SK-N-SH (cell line): ENCODE measurements around the gene CDKAL1. TPM values are rescaled to one million over a fixed set of nuclear protein-coding genes. Genes with fewer than 3 reads are reported as not detected.

Experiments used
- CTCF ChIA-PET: fragments of 300-600, 350-600 bp; formaldehyde crosslinking; extraction: SDS; loops from one replicate; lab custom pipeline; 2021; lab: Yijun Ruan, JAX
- POLR2A ChIA-PET: fragments of 350-600 bp; sonication (Branson Sonifier 250); formaldehyde crosslinking; extraction: SDS; loops from one replicate; lab custom pipeline; 2020; ENCODE audit warnings: antibody characterized with exemption, inconsistent platforms; lab: Yijun Ruan, JAX
- DNase-seq: peaks from one replicate; pipeline ENCODE4 v3.0.0; 2012
- H2AFZ ChIP-seq: fragments of 200-600 bp; sonication (generic); 2 replicates; pipeline ENCODE4 v1.8.1; 2016; ENCODE audit warnings: antibody characterized with exemption, mild to moderate bottlenecking, low read depth
- H3F3A ChIP-seq: fragments of 200-600 bp; sonication (generic); replicated peaks from 2 replicates; pipeline ENCODE3; 2016; ENCODE audit warnings: antibody characterized with exemption, mild to moderate bottlenecking; ENCODE audit not compliant: insufficient read depth
- H3K27ac ChIP-seq, 2 experiments: fragments of 200-500 bp in 1 of 2; fragments of 200-600 bp in 1 of 2; sonication (Bioruptor generic) in 1 of 2; sonication (generic), shearing (Covaris generic) in 1 of 2; 2 replicates each; pipeline versions ENCODE4 v1.5.1 to v1.6.1; 2014 to 2016; ENCODE audit warnings: low read depth in 2 of 2, inconsistent platforms in 1 of 2, low read length in 1 of 2, mild to moderate bottlenecking in 1 of 2, mixed read lengths in 1 of 2
- H3K27me3 ChIP-seq: fragments of 200-600 bp; sonication (generic), shearing (Covaris generic); 2 replicates; pipeline ENCODE4 v1.6.1; 2016; ENCODE audit warnings: mixed run types; ENCODE audit not compliant: insufficient read depth
- H3K36me3 ChIP-seq, 2 experiments: fragments of 200-500 bp in 1 of 2; fragments of 200-600 bp in 1 of 2; sonication (Bioruptor generic) in 1 of 2; sonication (generic) in 1 of 2; replicated peaks in 1 of 2; 2 replicates each; pipeline versions ENCODE3 to v1.5.1; 2014 to 2016; ENCODE audit warnings: low read length in 1 of 2, mild to moderate bottlenecking in 1 of 2; ENCODE audit not compliant: insufficient read depth in 2 of 2, control insufficient read depth in 1 of 2
- H3K4me1 ChIP-seq, 2 experiments: fragments of 200-500 bp in 1 of 2; fragments of 200-600 bp in 1 of 2; sonication (Bioruptor generic) in 1 of 2; sonication (generic), shearing (Covaris generic) in 1 of 2; 2 replicates each; pipeline versions ENCODE4 v1.5.1 to v1.6.1; 2014 to 2016; ENCODE audit warnings: low read depth in 1 of 2, low read length in 1 of 2, mixed run types in 1 of 2; ENCODE audit not compliant: insufficient read depth in 2 of 2, control insufficient read depth in 1 of 2
- H3K4me2 ChIP-seq: fragments of 200-600 bp; sonication (generic), shearing (Covaris generic); 2 replicates; pipeline ENCODE4 v1.6.1; 2017; ENCODE audit warnings: mixed run types
- H3K4me3 ChIP-seq, 2 experiments: fragments of 200-500 bp in 1 of 2; fragments of 200-600 bp in 1 of 2; sonication (Bioruptor generic) in 1 of 2; sonication (generic), shearing (Covaris generic) in 1 of 2; 2 replicates each; pipeline versions ENCODE4 v1.5.1 to v1.8.1; 2014 to 2016; ENCODE audit warnings: low read depth in 2 of 2, inconsistent platforms in 1 of 2, low read length in 1 of 2, mild to moderate bottlenecking in 1 of 2, mixed read lengths in 1 of 2, moderate library complexity in 1 of 2
- H3K79me2 ChIP-seq: fragments of 200-600 bp; sonication (generic); 2 replicates; pipeline ENCODE4 v1.8.1; 2017; ENCODE audit warnings: mild to moderate bottlenecking; ENCODE audit not compliant: insufficient read depth
- H3K9ac ChIP-seq: fragments of 200-600 bp; sonication (generic); 2 replicates; pipeline ENCODE4 v1.6.1; 2017; ENCODE audit warnings: mixed run types
- H3K9me2 ChIP-seq: fragments of 200-600 bp; sonication (generic); 2 replicates; pipeline ENCODE4 v1.6.1; 2017; ENCODE audit warnings: mixed run types
- H3K9me3 ChIP-seq: fragments of 200-600 bp; sonication (generic); 2 replicates; pipeline ENCODE4 v1.6.1; 2017; ENCODE audit warnings: mixed run types, mild to moderate bottlenecking, moderate library complexity
- H4K20me1 ChIP-seq: fragments of 200-600 bp; sonication (generic); 2 replicates; pipeline ENCODE4 v1.6.1; 2017; ENCODE audit warnings: mild to moderate bottlenecking, mixed run types; ENCODE audit not compliant: insufficient read depth
- CTCF ChIP-seq: fragments of 200-600 bp; sonication (generic); IDR thresholded peaks from 2 replicates; pipeline ENCODE4 v1.6.1; 2017; ENCODE audit warnings: antibody characterized with exemption, mild to moderate bottlenecking, moderate library complexity
- ELF1 ChIP-seq: IDR thresholded peaks from 2 replicates; pipeline ENCODE4 v1.4.0; 2012
- GABPA ChIP-seq: IDR thresholded peaks from 2 replicates; pipeline ENCODE4 v1.4.0; 2012; ENCODE audit warnings: low read depth, mild to moderate bottlenecking
- JUND ChIP-seq: IDR thresholded peaks from 2 replicates; pipeline ENCODE4 v1.4.0; 2012
- MEF2A ChIP-seq: IDR thresholded peaks from 2 replicates; pipeline ENCODE4 v1.4.0; 2012; ENCODE audit warnings: low read depth, borderline replicate concordance
- NRF1 ChIP-seq: IDR thresholded peaks from 2 replicates; pipeline ENCODE4 v1.6.1; 2012; ENCODE audit warnings: low read depth, mild to moderate bottlenecking, low read length
- POLR2AphosphoS5 ChIP-seq: IDR thresholded peaks from 2 replicates; pipeline ENCODE4 v1.6.1; 2012; ENCODE audit warnings: low read depth, low read length
- RFX5 ChIP-seq: IDR thresholded peaks from 2 replicates; pipeline ENCODE4 v1.6.1; 2012; ENCODE audit warnings: mild to moderate bottlenecking, improper control_type of control experiment, low read length
- SIN3A ChIP-seq: IDR thresholded peaks from 2 replicates; pipeline ENCODE4 v1.6.1; 2012; ENCODE audit warnings: low read depth, mild to moderate bottlenecking, low read length, moderate library complexity, borderline replicate concordance
- TAF1 ChIP-seq: IDR thresholded peaks from 2 replicates; pipeline ENCODE4 v1.6.1; 2012; ENCODE audit warnings: low read depth, mild to moderate bottlenecking, low read length, moderate library complexity, borderline replicate concordance
- TCF12 ChIP-seq: IDR thresholded peaks from 2 replicates; pipeline ENCODE4 v1.4.0; 2012
- USF1 ChIP-seq: IDR thresholded peaks from 2 replicates; pipeline ENCODE4 v1.4.0; 2012; ENCODE audit warnings: low read depth, borderline replicate concordance
- WGBS: methylation state at CpG from one replicate; pipeline ENCODE4 v1.1.6; 2017; ENCODE audit warnings: low lambda C conversion rate; 5-methylcytosine and 5-hydroxymethylcytosine counted together
- polyA plus RNA-seq, 3 experiments: library from polyadenylated mRNA; depleted of rRNA; stranded (reverse); fragments of >200 nt; gene quantifications; 2 replicates each; pipeline ENCODE4 v1.2.3, GENCODE V29; 2012
- TF ChIP-seq, protein P1 (sequence below): IDR thresholded peaks from 2 replicates; pipeline ENCODE4; 2012

Gene CDKAL1
- polyA plus RNA-seq, 1 of the 3 experiments (the other 2 are of a cell fraction), result 2.6 TPM

DNA sequence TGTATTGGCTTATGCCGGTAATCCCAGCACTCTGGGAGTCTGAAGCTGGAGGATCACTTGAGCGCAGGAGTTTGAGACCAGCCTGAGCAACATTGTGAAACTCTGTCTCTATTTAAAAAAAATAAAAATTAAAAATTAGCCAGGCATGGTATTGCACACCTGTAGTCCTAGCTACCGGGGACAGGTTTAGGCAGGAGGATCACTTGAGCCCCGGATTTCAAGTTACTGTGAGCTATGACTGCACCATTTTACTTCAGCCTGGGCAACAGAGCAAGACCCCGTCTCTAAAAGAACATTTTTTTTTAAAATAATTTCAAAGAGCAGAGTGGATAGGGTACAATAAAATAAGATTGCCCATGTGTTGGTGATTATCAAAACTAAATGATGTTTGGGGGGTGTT, 576.4 kb downstream of the CDKAL1 start:
- 98% methylated on average over 5 of the region's 5 CpGs for WGBS
- no peaks in the 10 kb centered on the region for H3K36me3 ChIP-seq
- no peaks in the 10 kb centered on the region for H3K9me3 ChIP-seq
- peak overlapping the region in 1 of 2 experiments; percentile 63; a peak in 1 of 4 replicates for H3K27ac ChIP-seq
- H3K4me3 ChIP-seq, result no peak overlapping the region
- no peaks in the 10 kb centered on the region for H4K20me1 ChIP-seq
- ChIA-PET CTCF (no interaction called here), POLR2A (no interaction called here)
- no peak overlapping the region for H3K4me2 ChIP-seq
- no peak overlapping the region for H3K9ac ChIP-seq
- H3K9me2 ChIP-seq, result no peaks in the 10 kb centered on the region
- no peak overlapping the region for H2AFZ ChIP-seq
- no peaks in the 10 kb centered on the region for H3K27me3 ChIP-seq
- TF ChIP-seq TCF12, result no peak
- no peak for TF ChIP-seq JUND
- H3K4me1 ChIP-seq, result peaks cover 20 to 24% of the 10 kb centered on the region in 2 experiments; a peak in 3 of 4 replicates
- H3K79me2 ChIP-seq, result no peaks in the 10 kb centered on the region
- peaks cover 13% of the 10 kb centered on the region for H3F3A ChIP-seq
- no peak for DNase-seq

DNA sequence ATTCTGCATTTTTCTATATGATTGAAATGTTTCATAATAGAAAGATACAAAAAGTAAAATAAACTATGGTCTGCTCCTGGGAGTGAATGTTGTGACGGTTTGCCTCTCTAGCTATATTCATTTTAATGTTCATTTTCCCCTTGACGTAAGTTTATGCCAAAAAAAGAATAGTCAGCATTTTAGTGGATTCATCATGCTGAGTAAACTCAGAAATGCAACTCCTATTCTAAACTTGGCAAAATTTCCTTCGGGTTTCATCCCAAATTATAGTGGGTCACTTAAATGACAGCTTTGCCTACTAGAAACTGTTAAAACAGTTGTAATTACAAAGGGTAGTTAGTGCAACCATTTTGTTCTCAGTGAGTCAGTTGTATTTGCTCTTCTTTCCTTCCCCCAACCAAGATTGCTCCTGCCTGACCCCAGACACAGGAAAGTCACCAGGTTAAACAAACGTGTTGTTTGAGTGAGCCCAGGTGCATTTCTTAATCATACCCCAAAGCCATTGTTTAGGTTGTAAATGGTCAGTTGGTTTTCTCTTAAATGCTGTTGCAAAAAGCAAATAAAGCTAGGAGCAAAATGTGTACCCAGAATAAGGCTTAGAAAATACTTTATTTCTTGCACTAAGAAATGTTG, 577.0 kb downstream of the CDKAL1 start:
- WGBS, result 78% methylated on average over 4 of the region's 4 CpGs
- Histone ChIP-seq H3K9me2 (no peaks in the 10 kb centered on the region), H3K4me2 (no peak overlapping the region), H3K9me3 (no peaks in the 10 kb centered on the region), H3K27ac (peak overlapping the region in 1 of 2 experiments; percentile 78; a peak in 2 of 4 replicates), H3K4me1 (peaks cover 20 to 28% of the 10 kb centered on the region in 2 experiments; a peak in 3 of 4 replicates), H4K20me1 (no peaks in the 10 kb centered on the region), H2AFZ (no peak overlapping the region), H3K36me3 (no peaks in the 10 kb centered on the region), H3K27me3 (no peaks in the 10 kb centered on the region), H3K79me2 (no peaks in the 10 kb centered on the region), H3K9ac (no peak overlapping the region), H3K4me3 (no peak overlapping the region), H3F3A (peaks cover 13% of the 10 kb centered on the region)
- TF ChIP-seq CTCF, result no peak
- TF ChIP-seq NRF1, result no peak
- no peak for TF ChIP-seq TCF12
- no peak for TF ChIP-seq MEF2A
- TF ChIP-seq ELF1, result no peak
- TF ChIP-seq JUND, result no peak
- TF ChIP-seq POLR2AphosphoS5, result no peak
- TF ChIP-seq, protein P1, sequence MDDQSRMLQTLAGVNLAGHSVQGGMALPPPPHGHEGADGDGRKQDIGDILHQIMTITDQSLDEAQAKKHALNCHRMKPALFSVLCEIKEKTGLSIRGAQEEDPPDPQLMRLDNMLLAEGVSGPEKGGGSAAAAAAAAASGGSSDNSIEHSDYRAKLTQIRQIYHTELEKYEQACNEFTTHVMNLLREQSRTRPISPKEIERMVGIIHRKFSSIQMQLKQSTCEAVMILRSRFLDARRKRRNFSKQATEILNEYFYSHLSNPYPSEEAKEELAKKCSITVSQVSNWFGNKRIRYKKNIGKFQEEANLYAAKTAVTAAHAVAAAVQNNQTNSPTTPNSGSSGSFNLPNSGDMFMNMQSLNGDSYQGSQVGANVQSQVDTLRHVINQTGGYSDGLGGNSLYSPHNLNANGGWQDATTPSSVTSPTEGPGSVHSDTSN, result no peak
- TF ChIP-seq GABPA, result no peak
- TF ChIP-seq TAF1, result no peak
- TF ChIP-seq RFX5, result no peak
- no peak for TF ChIP-seq SIN3A
- TF ChIP-seq USF1, result no peak
- ChIA-PET POLR2A (interaction anchor here (0.6 kb wide), 1 partner anchor 89 kb away, joined by 3 read pairs; no protein-coding TSS in a partner anchor), CTCF (interaction anchor here (1.4 kb wide), 1 partner anchor 73 kb away, joined by 3 read pairs; no protein-coding TSS in a partner anchor)
- DNase-seq, result no peak
